ENCODE results near the gene ATP5MC2. TPM values are rescaled to one million over a fixed set of nuclear protein-coding genes. Genes with fewer than 3 reads are reported as not detected.

ATP5MC2 gene
- total and polyA plus RNA-seq, 9 of the 15 experiments (the other 6 are each of a cell fraction or from before 2014, with no cell fraction given) = 314 to 1,208 (median 468) TPM

DNA sequence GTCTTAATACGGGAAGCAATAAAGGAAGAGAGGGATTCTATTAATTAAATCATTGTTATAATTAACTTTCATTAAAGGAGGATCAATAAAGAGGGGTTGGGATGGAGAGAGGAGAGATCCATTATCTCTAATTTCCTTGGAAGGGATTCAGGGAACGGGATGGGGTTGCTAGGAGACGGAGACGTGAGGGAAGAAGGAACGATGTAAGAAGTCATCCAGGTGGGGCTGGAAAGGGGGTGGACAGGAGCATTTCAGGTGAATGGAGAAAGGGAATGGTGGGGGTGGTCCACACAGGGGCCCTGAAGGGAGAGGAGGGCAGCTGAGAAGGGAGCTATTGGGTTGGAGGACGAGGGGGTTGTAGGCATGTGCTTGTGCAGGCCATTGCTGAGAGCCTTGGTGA, 34.2 kb upstream of the ATP5MC2 start:
- Histone ChIP-seq H4K20me1 (replicated peaks; ENCODE audit: control insufficient read depth, insufficient read depth, low read length) (peaks cover 15% of the 10 kb centered on the region; the same call in 1 of the 2 replicates), H2AFZ (ENCODE audit: low read depth, low read length) (no peak overlapping the region), H3K4me2 (ENCODE audit: insufficient read depth, low read length) (no peak overlapping the region), H3K9me1 (ENCODE audit: control insufficient read depth, insufficient read depth, low read length) (no peaks in the 10 kb centered on the region), H3K9me3 (replicated peaks; ENCODE audit: control insufficient read depth, insufficient read depth, low read depth, low read length) (no peaks in the 10 kb centered on the region), H3K4me3 (no peak overlapping the region), H3K79me2 (ENCODE audit: control insufficient read depth, insufficient read depth, low read length) (no peaks in the 10 kb centered on the region), H3K4me1 (replicated peaks in 1 of 2; ENCODE audit: control insufficient read depth in 2 of 2, insufficient read depth in 2 of 2, low read length in 2 of 2) (no peaks in the 10 kb centered on the region), H3K9ac (ENCODE audit: insufficient read depth in 1 of 2, low read depth in 2 of 2, low read length in 2 of 2) (no peak overlapping the region), H3K36me3 (ENCODE audit: control insufficient read depth, insufficient read depth, low read length) (no peaks in the 10 kb centered on the region), H3K27ac (ENCODE audit: extremely low read depth, low read depth, low read length) (no peak overlapping the region), H3K27me3 (ENCODE audit: control insufficient read depth in 2 of 2, insufficient read depth in 2 of 2, low read length in 2 of 2) (peaks cover 35 to 81% of the 10 kb centered on the region in 2 experiments)
- in situ Hi-C loops (cut with MboI) (no loop called here), intact Hi-C loops (cut with micrococcal nuclease) (no loop called here)
- peak; percentile 57 for TF ChIP-seq RFX1 (IDR thresholded peaks at IDR 0.05)
- TF ChIP-seq SRSF9 (IDR thresholded peaks at IDR 0.05; ENCODE audit: borderline replicate concordance, low read depth, low read length) = no peak
- TF ChIP-seq, protein P1, sequence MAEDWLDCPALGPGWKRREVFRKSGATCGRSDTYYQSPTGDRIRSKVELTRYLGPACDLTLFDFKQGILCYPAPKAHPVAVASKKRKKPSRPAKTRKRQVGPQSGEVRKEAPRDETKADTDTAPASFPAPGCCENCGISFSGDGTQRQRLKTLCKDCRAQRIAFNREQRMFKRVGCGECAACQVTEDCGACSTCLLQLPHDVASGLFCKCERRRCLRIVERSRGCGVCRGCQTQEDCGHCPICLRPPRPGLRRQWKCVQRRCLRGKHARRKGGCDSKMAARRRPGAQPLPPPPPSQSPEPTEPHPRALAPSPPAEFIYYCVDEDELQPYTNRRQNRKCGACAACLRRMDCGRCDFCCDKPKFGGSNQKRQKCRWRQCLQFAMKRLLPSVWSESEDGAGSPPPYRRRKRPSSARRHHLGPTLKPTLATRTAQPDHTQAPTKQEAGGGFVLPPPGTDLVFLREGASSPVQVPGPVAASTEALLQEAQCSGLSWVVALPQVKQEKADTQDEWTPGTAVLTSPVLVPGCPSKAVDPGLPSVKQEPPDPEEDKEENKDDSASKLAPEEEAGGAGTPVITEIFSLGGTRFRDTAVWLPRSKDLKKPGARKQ (CRISPR knock-in tag; IDR thresholded peaks at IDR 0.05) = no peak
- no peak for TF ChIP-seq TEAD2 (tag; IDR thresholded peaks at IDR 0.05)
- no TSS peak for BruUV-seq (replicated peaks)
- FAIRE-seq = no peak
- 12% methylated on average over 6 of the region's 6 CpGs for WGBS (ENCODE audit: insufficient coverage, low coverage, missing lambda C conversion rate)
- CTCF ChIA-PET (ENCODE audit: low intra/inter-chr PET ratio) = no interaction called here
- ATAC-seq = no peak
- no peak for DNase-seq (ENCODE audit: extremely low read depth in 1 of 4, low spot score in 3 of 4)
- POLR2A ChIA-PET = interaction anchor here (0.6 to 1.3 kb wide), 2 partner anchors 8 to 36 kb away, joined by 3 read pairs; no protein-coding TSS in a partner anchor

DNA sequence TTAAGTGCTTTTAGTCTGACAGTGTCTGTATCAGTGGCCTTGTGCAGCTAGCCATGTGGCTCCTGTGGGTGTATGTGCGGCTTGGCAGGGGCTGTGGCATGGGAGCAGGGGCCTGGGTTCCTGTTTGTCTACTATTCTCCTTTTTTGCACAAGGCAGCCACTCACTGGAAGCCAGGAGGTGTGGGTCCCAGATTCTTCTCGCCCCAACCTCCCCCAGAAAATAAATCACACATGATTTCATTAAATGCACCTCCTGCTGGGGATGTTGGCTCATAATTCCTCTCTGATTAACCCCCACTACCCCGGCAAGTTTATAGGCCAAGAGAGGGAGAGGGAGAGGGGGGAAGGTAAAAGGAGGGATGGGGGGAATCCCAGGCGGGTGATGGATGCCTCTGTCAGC, 33.8 kb upstream of the ATP5MC2 start:
- H3K9me3 ChIP-seq (replicated peaks; ENCODE audit: control insufficient read depth, insufficient read depth, low read depth, low read length) = no peaks in the 10 kb centered on the region
- H3K9ac ChIP-seq (ENCODE audit: insufficient read depth in 1 of 2, low read depth in 2 of 2, low read length in 2 of 2) = no peak overlapping the region
- ChIA-PET POLR2A (interaction anchor here (0.6 to 1.3 kb wide), 3 partner anchors 8 to 37 kb away, joined by 3 read pairs; no protein-coding TSS in a partner anchor), CTCF (ENCODE audit: low intra/inter-chr PET ratio) (no interaction called here)
- H3K79me2 ChIP-seq (ENCODE audit: control insufficient read depth, insufficient read depth, low read length) = no peaks in the 10 kb centered on the region
- FAIRE-seq = no peak
- 2% methylated on average over 4 of the region's 4 CpGs for WGBS (ENCODE audit: insufficient coverage, low coverage, missing lambda C conversion rate)
- H3K4me1 ChIP-seq (replicated peaks in 1 of 2; ENCODE audit: control insufficient read depth in 2 of 2, insufficient read depth in 2 of 2, low read length in 2 of 2) = no peaks in the 10 kb centered on the region
- H2AFZ ChIP-seq (ENCODE audit: low read depth, low read length) = no peak overlapping the region
- no peak overlapping the region for H3K4me2 ChIP-seq (ENCODE audit: insufficient read depth, low read length)
- in situ Hi-C loops (cut with MboI) = no loop called here
- H3K9me1 ChIP-seq (ENCODE audit: control insufficient read depth, insufficient read depth, low read length) = no peaks in the 10 kb centered on the region
- no peak overlapping the region for H3K4me3 ChIP-seq
- intact Hi-C loops (cut with micrococcal nuclease) = no loop called here
- no peaks in the 10 kb centered on the region for H3K36me3 ChIP-seq (ENCODE audit: control insufficient read depth, insufficient read depth, low read length)
- ATAC-seq = no peak
- no TSS peak for BruUV-seq (replicated peaks)
- H3K27me3 ChIP-seq (ENCODE audit: control insufficient read depth in 2 of 2, insufficient read depth in 2 of 2, low read length in 2 of 2) = peaks cover 35 to 81% of the 10 kb centered on the region in 2 experiments
- H3K27ac ChIP-seq (ENCODE audit: extremely low read depth, low read depth, low read length) = no peak overlapping the region
- H4K20me1 ChIP-seq (replicated peaks; ENCODE audit: control insufficient read depth, insufficient read depth, low read length) = peaks cover 15% of the 10 kb centered on the region; the same call in 1 of the 2 replicates
- DNase-seq (ENCODE audit: extremely low read depth in 1 of 4, low spot score in 3 of 4) = no peak
- no peak for TF ChIP-seq C11orf30 (IDR thresholded peaks at IDR 0.05; ENCODE audit: low read depth)
- no peak for TF ChIP-seq ZBTB17 (CRISPR knock-in tag; IDR thresholded peaks at IDR 0.05)
- TF ChIP-seq, protein P2, sequence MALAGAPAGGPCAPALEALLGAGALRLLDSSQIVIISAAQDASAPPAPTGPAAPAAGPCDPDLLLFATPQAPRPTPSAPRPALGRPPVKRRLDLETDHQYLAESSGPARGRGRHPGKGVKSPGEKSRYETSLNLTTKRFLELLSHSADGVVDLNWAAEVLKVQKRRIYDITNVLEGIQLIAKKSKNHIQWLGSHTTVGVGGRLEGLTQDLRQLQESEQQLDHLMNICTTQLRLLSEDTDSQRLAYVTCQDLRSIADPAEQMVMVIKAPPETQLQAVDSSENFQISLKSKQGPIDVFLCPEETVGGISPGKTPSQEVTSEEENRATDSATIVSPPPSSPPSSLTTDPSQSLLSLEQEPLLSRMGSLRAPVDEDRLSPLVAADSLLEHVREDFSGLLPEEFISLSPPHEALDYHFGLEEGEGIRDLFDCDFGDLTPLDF (CRISPR knock-in tag; IDR thresholded peaks at IDR 0.05) = no peak
- TF ChIP-seq CBX2 (IDR thresholded peaks at IDR 0.05; ENCODE audit: insufficient read depth, low read length, poor library complexity, severe bottlenecking) = no peak
- no peak for TF ChIP-seq MTF1 (CRISPR knock-in tag; IDR thresholded peaks at IDR 0.05; ENCODE audit: borderline replicate concordance)
- TF ChIP-seq ZNF444 (CRISPR knock-in tag; IDR thresholded peaks at IDR 0.05) = no peak
- TF ChIP-seq NEUROD1 (IDR thresholded peaks at IDR 0.05; ENCODE audit: borderline replicate concordance, low read depth, low read length, partially characterized antibody) = no peak
- TF ChIP-seq PHB (CRISPR knock-in tag; IDR thresholded peaks at IDR 0.05) = no peak
- TF ChIP-seq DNMT1 (IDR thresholded peaks at IDR 0.05) = no peak

All from K562 (cell line).